ENCODE results near the gene LAMA2.

Gene LAMA2

GRCh38 chr6:129501740-129502660 lies 619.1 kb downstream of the LAMA2 start:
- no peak for DNase-seq

- DNase-seq: no peak
These were observed 621.5 kb downstream of the LAMA2 start for GRCh38 chr6:129504456-129504855.

GRCh38 chr6:129507059-129507807 lies 624.3 kb downstream of the LAMA2 start:
- DNase-seq: no peak

- no peak for DNase-seq
These were observed 624.9 kb downstream of the LAMA2 start for GRCh38 chr6:129507846-129508245.

DNA sequence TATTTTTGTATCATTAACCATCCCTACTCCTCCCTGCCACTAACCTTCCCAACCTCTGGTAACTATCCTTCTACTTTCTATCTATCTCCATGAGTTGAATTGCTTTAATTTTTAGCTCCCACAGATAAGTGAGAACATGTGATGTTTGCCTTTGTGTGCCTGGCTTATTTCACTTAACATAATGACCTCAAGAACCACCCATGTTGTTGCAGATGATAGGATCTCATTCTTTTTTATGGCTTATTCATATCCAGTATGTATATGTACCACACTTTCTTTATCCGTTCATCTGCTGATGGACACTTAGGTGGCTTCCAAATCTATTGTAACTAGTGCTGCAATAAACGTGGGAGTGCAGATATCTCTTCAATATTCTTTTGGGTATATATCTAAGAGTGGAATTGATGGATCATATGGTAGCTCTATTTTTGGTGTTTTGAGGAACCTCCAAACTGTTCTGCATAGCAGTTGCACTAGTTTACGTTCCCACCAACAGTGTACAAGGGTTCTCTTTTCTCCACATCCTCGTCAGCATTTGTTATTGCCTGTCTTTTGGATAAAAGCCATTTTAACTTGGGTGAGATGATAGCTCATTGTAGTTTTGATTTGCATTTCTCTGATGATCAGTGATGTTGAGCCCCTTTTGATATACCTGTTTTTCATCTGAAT lies 625.7 kb downstream of the LAMA2 start:
- no peak for DNase-seq

- no peak for DNase-seq
These were observed 628.0 kb downstream of the LAMA2 start for GRCh38 chr6:129510950-129511349.

GRCh38 chr6:129513471-129513870 lies 630.5 kb downstream of the LAMA2 start:
- no peak for DNase-seq

DNA sequence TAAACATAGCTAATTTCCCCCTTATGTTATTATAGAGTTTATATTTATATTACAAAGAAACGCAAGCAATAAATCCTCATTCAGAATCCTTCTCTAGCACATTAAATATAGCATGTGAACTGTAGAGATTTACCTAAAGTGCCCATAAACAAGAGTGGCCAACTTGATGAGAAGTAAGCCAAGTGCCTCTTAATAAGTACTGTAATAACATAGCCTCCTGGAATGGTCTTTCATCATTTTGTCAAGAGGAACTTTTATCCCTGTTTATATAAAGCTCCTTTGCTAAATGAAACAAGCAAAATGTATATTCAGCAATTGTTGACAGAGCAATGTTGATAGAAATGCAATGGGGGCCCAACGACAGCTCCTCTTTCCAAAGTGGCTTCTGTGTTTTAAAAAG lies 632.1 kb downstream of the LAMA2 start:
- DNase-seq: no peak

GRCh38 chr6:129516005-129516404 lies 633.1 kb downstream of the LAMA2 start:
- DNase-seq: no peak

DNA sequence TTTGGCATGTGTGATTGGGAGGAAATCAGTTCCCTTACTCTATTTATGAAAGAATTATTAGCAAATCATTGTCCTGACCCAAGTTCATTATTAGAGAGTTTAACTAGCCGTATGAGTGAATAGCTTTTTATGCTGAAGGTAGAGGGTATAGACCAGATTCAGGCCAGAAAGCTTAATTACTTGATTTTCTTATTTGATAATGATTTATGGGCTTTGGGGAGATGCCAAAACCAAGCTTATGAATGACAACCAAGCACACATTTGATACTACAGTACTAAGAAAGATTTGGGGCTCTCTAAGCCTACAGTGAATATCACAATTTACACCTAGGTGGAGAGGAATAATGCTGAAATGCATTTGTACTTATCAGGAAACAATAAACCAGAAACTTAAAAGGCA lies 633.8 kb downstream of the LAMA2 start:
- DNase-seq: no peak

GRCh38 chr6:129517288-129517687 lies 634.4 kb downstream of the LAMA2 start:
- DNase-seq: no peak

DNA sequence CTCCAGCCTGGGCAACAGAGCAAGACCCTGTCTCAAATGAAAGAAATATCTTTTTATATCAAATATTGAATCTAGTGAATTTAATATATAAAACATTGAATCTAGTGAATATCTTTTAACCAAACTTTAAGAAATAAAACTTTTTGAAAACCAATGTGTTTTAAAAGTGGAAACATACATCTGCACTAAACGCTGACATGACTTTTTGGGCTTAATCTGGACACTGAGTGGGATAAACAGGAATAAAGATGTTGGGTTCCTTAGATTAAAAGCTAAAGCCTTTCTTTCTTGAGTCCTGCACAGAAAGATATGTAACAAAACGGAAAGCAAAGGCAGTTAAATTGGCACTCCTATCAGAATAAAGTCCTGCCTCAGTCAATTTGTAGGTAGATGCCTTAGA lies 636.8 kb downstream of the LAMA2 start:
- no peak for DNase-seq

DNA sequence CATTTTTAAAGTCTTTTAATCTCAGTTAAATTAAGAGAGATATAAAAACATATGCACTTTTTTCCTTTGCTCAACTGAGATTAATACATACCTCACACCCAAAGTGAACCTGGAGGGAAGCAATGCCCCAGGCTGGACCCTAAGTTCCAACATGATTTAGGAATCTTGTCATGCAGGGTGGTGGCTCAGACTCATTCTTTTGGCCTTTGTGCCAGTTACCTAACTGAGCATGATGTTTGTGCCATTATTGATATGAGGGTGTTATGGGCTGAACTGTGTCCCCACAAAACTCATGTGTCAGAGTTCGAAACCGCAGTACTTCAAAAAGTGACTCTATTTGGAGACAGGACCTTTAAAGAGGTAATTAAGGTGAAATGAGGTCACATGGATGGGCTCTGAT lies 639.0 kb downstream of the LAMA2 start:
- no peak for DNase-seq

DNA sequence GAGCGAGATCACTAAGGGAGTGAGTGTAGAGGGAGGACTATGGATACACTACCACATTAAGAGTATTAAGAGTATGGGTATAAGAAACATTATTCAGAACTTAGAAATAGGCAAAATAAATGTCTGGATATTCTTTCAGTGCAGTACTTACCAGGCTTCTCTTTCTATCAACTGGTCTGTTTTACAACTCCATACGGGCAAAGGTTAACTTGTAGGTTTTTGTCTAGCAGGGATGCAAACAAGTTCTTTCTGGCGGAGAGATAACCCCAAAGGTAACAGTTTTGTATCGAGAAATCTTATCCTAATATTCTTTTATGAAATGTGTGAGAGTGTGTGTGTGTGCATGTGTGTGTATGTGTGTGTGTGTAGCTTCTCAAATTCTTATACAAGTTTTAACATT lies 640.9 kb downstream of the LAMA2 start:
- DNase-seq: no peak

GRCh38 chr6:129525055-129525454 lies 642.1 kb downstream of the LAMA2 start:
- DNase-seq: no peak

GRCh38 chr6:129534926-129535325 lies 652.0 kb downstream of the LAMA2 start:
- DNase-seq: no peak

- no peak for DNase-seq
These were observed 653.3 kb downstream of the LAMA2 start for GRCh38 chr6:129536271-129536670.

- DNase-seq: no peak
These were observed 656.1 kb downstream of the LAMA2 start for GRCh38 chr6:129539032-129539431.

DNA sequence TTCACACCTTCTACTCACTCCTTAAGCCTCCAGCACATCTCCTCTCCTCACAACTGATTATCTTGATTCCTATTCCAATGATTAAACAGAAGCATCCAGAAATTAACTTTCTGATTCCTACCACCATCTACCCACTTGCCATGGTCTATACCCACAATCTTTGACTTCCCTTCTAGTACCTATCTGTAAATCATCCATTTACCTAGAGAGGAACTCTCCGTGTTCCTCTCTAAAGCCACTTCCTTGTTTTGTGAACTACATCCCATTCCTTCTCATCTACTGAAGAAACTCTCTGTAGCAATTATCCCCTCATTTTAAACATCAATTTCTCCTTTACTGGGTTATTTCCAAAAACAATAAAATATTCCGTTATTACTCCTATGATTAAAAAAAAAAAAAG lies 659.8 kb downstream of the LAMA2 start:
- no peak for DNase-seq

- no peak for DNase-seq
These were observed 661.0 kb downstream of the LAMA2 start for GRCh38 chr6:129543981-129544380.

DNA sequence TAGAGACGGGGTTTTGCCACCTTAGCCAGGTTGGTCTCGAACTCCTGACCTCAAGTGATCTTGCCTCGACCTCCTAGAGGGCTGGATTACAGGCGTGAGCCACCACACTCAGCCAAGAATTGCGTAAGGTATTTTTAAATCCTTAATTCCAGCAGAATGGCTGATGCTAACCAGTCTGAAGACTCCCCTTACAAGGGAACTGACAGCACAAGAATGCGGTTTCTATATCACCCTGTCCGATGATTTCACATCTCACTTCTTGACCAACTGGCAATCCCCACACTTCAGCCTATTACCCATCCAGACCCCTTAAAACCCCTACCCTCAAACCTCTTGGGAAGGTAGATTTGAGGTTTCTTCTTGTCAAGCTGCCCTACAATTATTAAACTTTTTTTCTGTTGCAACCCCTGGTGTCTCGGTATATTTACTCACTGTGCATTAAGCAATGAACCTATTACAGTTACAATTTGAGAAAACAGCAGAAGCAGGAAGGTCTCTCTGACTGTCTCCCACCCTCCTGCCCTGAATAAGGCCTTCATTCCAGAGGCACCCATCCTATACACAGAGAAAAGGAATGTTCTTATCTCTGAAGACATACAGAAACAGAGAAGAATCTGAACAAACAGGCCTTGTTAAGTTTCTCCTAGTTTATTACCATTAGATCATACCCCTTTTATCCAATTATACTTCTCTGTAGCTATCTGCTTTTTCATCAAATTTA lies 662.1 kb downstream of the LAMA2 start:
- DNase-seq: no peak

DNA sequence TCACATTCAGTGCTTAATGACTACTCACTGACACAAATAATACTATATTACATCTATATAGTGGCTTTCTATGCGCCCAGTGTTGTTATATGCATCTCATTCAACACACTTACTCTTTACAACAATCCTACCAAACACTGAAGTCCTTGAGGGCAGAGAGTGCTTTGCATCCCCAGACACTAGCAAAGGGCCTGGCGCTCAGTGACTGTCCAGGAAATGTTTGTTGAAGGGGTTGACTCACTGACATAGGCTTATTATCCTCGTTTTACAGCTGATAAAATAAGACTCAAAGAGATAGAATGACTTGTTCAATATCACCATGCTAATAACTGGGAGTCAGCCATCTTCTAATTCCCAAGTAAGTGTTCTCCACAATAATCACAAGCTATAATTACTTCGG lies 663.8 kb downstream of the LAMA2 start:
- no peak for DNase-seq

DNA sequence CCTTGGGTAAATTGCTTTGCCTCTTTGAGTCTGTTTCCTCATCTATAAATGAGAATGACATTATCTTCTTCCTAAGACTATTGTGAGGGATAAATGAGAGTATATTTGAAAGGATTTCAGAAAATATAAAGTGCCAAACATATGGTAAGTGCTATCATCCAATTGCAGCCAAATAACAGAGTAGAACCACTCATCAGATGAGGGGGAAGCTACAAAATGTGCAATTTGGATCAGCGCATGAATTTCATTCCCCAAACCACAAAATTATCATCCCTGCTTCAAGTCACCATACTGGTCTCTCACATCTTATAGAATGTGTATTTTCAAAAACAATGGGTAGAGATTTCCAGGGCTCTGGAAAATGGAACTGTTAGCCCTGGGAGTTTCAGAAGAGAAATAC lies 668.5 kb downstream of the LAMA2 start:
- no peak for DNase-seq

Measured in stimulated activated CD4-positive, alpha-beta T cell treated with anti-CD3 and anti-CD28 coated beads, Interleukin-4, amount 100 ng/mL, for 4 hours (primary cell).